ENCODE results near the gene OR8B3.

OR8B3 gene

DNA sequence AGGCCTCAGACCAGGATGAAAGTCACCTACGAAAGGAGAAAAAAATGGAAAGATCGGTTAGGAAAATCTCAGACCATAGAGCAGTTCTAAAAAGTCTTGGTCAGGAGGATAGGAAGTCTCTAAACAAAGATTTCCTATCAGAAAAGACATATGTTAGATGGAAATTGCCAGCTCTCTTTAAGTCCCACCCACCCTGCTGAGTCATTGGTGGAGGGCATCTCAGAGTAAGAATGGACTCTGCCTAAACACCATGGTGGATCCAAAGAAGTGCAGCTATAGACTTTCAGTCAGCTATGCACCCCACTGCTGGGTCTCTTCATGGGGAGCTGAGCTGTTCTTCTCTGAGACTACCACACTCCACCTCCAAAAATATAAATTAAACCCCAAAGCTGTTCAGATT lies 18.2 kb downstream of the OR8B3 start:
- Histone ChIP-seq H4K20me1 (ENCODE audit: insufficient read depth, low read length) (no peaks in the 10 kb centered on the region), H3K4me2 (ENCODE audit: low read length) (no peak overlapping the region), H3F3A (ENCODE audit: insufficient read depth, low read length) (no peaks in the 10 kb centered on the region), H3K27me3 (ENCODE audit: insufficient read depth, low read length) (no peaks in the 10 kb centered on the region), H3K4me1 (ENCODE audit: insufficient read depth, low read length, severe bottlenecking) (no peaks in the 10 kb centered on the region), H3K36me3 (ENCODE audit: insufficient read depth, low read length) (no peaks in the 10 kb centered on the region), H3K9me3 (ENCODE audit: low read length) (no peaks in the 10 kb centered on the region), H3K9ac (ENCODE audit: low read length) (no peak overlapping the region), H3K9me2 (ENCODE audit: low read depth, low read length) (no peaks in the 10 kb centered on the region), H3K79me2 (ENCODE audit: insufficient read depth, low read length) (no peaks in the 10 kb centered on the region), H3K4me3 (ENCODE audit: low read depth, low read length, poor library complexity, severe bottlenecking) (no peak overlapping the region), H3K27ac (ENCODE audit: low read depth, low read length, poor library complexity, severe bottlenecking) (no peak overlapping the region), H2AFZ (ENCODE audit: low read length) (no peak overlapping the region)
- TF ChIP-seq, protein P1, sequence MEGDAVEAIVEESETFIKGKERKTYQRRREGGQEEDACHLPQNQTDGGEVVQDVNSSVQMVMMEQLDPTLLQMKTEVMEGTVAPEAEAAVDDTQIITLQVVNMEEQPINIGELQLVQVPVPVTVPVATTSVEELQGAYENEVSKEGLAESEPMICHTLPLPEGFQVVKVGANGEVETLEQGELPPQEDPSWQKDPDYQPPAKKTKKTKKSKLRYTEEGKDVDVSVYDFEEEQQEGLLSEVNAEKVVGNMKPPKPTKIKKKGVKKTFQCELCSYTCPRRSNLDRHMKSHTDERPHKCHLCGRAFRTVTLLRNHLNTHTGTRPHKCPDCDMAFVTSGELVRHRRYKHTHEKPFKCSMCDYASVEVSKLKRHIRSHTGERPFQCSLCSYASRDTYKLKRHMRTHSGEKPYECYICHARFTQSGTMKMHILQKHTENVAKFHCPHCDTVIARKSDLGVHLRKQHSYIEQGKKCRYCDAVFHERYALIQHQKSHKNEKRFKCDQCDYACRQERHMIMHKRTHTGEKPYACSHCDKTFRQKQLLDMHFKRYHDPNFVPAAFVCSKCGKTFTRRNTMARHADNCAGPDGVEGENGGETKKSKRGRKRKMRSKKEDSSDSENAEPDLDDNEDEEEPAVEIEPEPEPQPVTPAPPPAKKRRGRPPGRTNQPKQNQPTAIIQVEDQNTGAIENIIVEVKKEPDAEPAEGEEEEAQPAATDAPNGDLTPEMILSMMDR (IDR thresholded peaks at IDR 0.05; ENCODE audit: low read length) = no peak
- no peak for TF ChIP-seq EZH2 (IDR thresholded peaks at IDR 0.05; ENCODE audit: borderline replicate concordance, low read length)

DNA sequence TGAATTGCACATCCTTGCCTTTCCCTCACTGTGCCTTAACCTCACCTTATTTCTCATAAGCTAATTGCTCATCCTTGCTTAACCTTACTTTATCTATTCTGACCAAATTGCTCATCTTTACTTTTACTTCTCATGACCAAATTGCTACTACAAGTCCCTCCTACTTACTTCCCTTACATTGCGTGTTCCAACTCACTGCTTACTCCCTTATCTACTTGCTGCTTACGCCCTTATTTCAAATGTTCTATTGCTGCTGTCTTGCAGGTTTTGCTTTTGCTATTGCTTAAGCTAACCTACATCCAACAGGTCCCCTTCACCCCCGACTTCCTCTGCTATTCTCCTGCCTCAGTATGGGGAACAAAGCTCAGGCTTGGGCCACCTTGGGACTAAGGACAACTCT lies 22.5 kb downstream of the OR8B3 start:
- Histone ChIP-seq H3K9me2 (ENCODE audit: low read depth, low read length) (no peaks in the 10 kb centered on the region), H3K9me3 (ENCODE audit: low read length) (no peaks in the 10 kb centered on the region), H3K4me2 (ENCODE audit: low read length) (no peak overlapping the region), H3K79me2 (ENCODE audit: insufficient read depth, low read length) (no peaks in the 10 kb centered on the region), H3F3A (ENCODE audit: insufficient read depth, low read length) (no peaks in the 10 kb centered on the region), H3K9ac (ENCODE audit: low read length) (no peak overlapping the region), H3K27ac (ENCODE audit: low read depth, low read length, poor library complexity, severe bottlenecking) (no peak overlapping the region), H3K4me1 (ENCODE audit: insufficient read depth, low read length, severe bottlenecking) (no peaks in the 10 kb centered on the region), H4K20me1 (ENCODE audit: insufficient read depth, low read length) (no peaks in the 10 kb centered on the region), H3K36me3 (ENCODE audit: insufficient read depth, low read length) (no peaks in the 10 kb centered on the region), H3K27me3 (ENCODE audit: insufficient read depth, low read length) (no peaks in the 10 kb centered on the region), H3K4me3 (ENCODE audit: low read depth, low read length, poor library complexity, severe bottlenecking) (no peak overlapping the region), H2AFZ (ENCODE audit: low read length) (no peak overlapping the region)
- TF ChIP-seq, protein P1 (IDR thresholded peaks at IDR 0.05; ENCODE audit: low read length) = no peak
- TF ChIP-seq EZH2 (IDR thresholded peaks at IDR 0.05; ENCODE audit: borderline replicate concordance, low read length) = no peak

DNA sequence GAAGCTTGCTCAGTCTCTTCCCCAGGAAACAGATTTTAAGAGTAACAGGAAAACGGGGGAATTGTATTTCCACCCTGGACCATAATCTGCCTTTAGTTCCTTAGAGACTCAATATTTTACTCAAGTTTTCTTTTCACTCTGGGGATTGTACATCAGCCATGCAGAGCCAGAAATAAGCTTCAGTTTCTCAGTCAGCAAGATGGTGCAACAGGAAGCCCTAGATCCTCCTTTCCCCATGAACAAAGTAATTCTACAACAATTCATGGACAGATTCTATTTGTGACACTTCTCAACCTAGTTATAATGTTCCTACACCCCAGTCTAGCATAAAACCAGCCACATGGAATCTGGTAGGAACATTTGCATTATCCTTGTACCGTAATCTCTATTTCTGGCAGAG lies 39.3 kb downstream of the OR8B3 start:
- no peaks in the 10 kb centered on the region for H3F3A ChIP-seq (ENCODE audit: insufficient read depth, low read length)
- H3K9ac ChIP-seq (ENCODE audit: low read length) = no peak overlapping the region
- no peak overlapping the region for H3K4me2 ChIP-seq (ENCODE audit: low read length)
- no peaks in the 10 kb centered on the region for H3K27me3 ChIP-seq (ENCODE audit: insufficient read depth, low read length)
- no peaks in the 10 kb centered on the region for H3K36me3 ChIP-seq (ENCODE audit: insufficient read depth, low read length)
- no peaks in the 10 kb centered on the region for H3K9me2 ChIP-seq (ENCODE audit: low read depth, low read length)
- TF ChIP-seq, protein P1 (IDR thresholded peaks at IDR 0.05; ENCODE audit: low read length) = no peak
- no peak for TF ChIP-seq EZH2 (IDR thresholded peaks at IDR 0.05; ENCODE audit: borderline replicate concordance, low read length)
- H2AFZ ChIP-seq (ENCODE audit: low read length) = no peak overlapping the region
- no peaks in the 10 kb centered on the region for H4K20me1 ChIP-seq (ENCODE audit: insufficient read depth, low read length)
- no peaks in the 10 kb centered on the region for H3K9me3 ChIP-seq (ENCODE audit: low read length)
- no peaks in the 10 kb centered on the region for H3K4me1 ChIP-seq (ENCODE audit: insufficient read depth, low read length, severe bottlenecking)
- H3K27ac ChIP-seq (ENCODE audit: low read depth, low read length, poor library complexity, severe bottlenecking) = no peak overlapping the region
- no peaks in the 10 kb centered on the region for H3K79me2 ChIP-seq (ENCODE audit: insufficient read depth, low read length)
- H3K4me3 ChIP-seq (ENCODE audit: low read depth, low read length, poor library complexity, severe bottlenecking) = no peak overlapping the region
